ENCODE results near the gene ADGRD1. TPM values are rescaled to one million over a fixed set of nuclear protein-coding genes. Genes with fewer than 3 reads are reported as not detected.

ADGRD1 gene
- total RNA-seq, 1 donor from 2014 or later, result 35.8 TPM

GRCh38 chr12:131094831-131095805 lies 141.4 kb downstream of the ADGRD1 start:
- Histone ChIP-seq H3K4me1 (peaks cover 22% of the 10 kb centered on the region), H3K4me3 (no peak overlapping the region), H3K27me3 (no peaks in the 10 kb centered on the region), H3K27ac (peak overlapping the region; percentile 27), H3K9me3 (no peaks in the 10 kb centered on the region), H3K36me3 (no peaks in the 10 kb centered on the region)
- DNase-seq (ENCODE audit: extremely low spot score in 2 of 2), result no peak
- no peak for TF ChIP-seq POLR2AphosphoS5 (IDR thresholded peaks at IDR 0.05; ENCODE audit: insufficient read depth in 1 of 2, low read depth in 1 of 2)
- no peak for TF ChIP-seq POLR2A (IDR thresholded peaks at IDR 0.05)
- intact Hi-C loops (cut with DNase I), result no loop called here

- Histone ChIP-seq H3K9me3 (no peaks in the 10 kb centered on the region), H3K27me3 (no peaks in the 10 kb centered on the region), H3K36me3 (no peaks in the 10 kb centered on the region), H3K4me1 (peaks cover 22% of the 10 kb centered on the region), H3K4me3 (no peak overlapping the region), H3K27ac (peak overlapping the region; percentile 35)
- no peak for DNase-seq (ENCODE audit: extremely low spot score in 2 of 2)
- TF ChIP-seq POLR2A (IDR thresholded peaks at IDR 0.05) (no peak), POLR2AphosphoS5 (IDR thresholded peaks at IDR 0.05; ENCODE audit: insufficient read depth in 1 of 2, low read depth in 1 of 2) (no peak), CTCF (IDR thresholded peaks at IDR 0.05) (no peak)
- intact Hi-C loops (cut with DNase I), result no loop called here
Measured at GRCh38 chr12:131095826-131096680, 142.3 kb downstream of the ADGRD1 start.

DNA sequence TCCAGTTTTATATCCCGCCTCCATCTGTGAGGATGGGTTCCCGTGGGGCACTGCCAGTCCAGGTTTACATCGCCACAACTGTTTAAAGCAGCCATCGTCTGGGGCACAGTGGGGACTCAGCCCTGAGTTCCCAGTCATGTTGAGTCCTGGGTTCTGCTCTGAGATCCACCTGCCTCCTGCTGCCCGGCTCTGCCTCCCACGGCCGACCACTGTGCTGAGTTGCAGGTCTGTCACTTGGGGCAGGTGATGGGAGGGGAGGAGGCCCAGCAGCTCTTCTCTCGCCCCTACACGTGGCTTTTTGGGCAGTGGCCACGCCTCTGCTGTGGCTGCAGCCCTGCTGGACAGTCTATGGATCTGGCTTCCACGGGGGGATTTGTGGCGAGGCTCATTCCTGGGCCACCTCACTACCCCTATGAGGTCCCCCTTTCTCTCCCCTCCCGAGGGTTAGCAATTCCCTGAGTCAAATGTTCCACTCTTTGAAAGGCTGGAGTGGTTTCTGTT lies 143.0 kb downstream of the ADGRD1 start:
- no peaks in the 10 kb centered on the region for H3K27me3 ChIP-seq
- peaks cover 22% of the 10 kb centered on the region for H3K4me1 ChIP-seq
- H3K4me3 ChIP-seq, result no peak overlapping the region
- TF ChIP-seq CTCF (IDR thresholded peaks at IDR 0.05), result no peak
- no peak for TF ChIP-seq POLR2AphosphoS5 (IDR thresholded peaks at IDR 0.05; ENCODE audit: insufficient read depth in 1 of 2, low read depth in 1 of 2)
- no peak for TF ChIP-seq POLR2A (IDR thresholded peaks at IDR 0.05)
- H3K27ac ChIP-seq, result peak overlapping the region; percentile 35
- no peaks in the 10 kb centered on the region for H3K9me3 ChIP-seq
- H3K36me3 ChIP-seq, result no peaks in the 10 kb centered on the region
- intact Hi-C loops (cut with DNase I), result no loop called here
- DNase-seq (ENCODE audit: extremely low spot score in 2 of 2), result no peak

DNA sequence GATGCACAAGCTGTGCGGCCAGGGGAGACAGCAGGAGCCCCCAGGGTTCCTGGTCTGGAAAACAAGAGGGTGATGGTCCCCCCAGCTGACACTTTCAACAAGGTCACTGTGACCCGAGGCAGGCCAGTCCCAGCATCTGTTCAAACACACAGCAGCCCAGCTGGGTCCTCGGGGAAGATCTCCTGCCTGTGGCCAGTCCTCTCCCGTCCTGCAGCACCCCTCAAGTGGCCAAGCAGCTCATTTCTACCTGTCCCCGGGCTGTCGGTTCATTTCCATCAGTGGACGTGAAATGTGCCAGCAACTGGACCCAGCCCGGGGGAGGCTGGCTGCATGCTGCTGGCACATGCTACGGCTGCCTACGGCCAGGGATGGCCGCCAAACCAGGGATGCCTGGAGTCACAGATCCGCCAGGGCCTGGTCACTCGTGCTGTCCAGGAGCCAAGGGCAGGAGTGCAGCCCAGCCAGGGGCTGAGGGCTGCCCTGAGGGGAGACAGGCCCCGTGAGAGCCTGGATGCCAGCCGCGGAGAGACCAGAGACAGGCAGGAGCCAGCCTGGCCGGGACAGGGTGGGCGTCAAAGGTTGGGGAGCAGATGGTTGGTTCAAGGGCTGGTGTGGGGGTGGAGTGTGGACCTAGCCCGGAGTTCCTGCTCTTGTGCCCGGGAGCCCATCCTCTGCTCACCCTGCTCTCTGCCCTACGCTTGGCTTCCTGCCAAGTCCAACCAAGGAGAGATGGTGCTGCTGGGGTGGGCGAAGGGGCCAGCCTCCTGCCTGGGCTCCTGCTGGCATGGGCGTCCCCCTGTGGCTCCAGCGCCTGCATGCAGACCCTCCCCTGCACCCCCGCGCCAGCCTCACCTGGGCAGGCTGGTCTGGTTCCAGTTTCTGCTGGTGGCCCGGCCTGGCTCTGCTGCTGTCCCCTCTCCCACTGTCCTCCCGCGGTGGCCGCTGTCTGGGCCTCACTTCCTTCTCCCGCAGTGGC lies 143.8 kb downstream of the ADGRD1 start:
- H3K4me3 ChIP-seq, result no peak overlapping the region
- intact Hi-C loops (cut with DNase I), result no loop called here
- no peaks in the 10 kb centered on the region for H3K27me3 ChIP-seq
- no peak for TF ChIP-seq CTCF (IDR thresholded peaks at IDR 0.05)
- no peak for TF ChIP-seq POLR2AphosphoS5 (IDR thresholded peaks at IDR 0.05; ENCODE audit: insufficient read depth in 1 of 2, low read depth in 1 of 2)
- no peak for TF ChIP-seq POLR2A (IDR thresholded peaks at IDR 0.05)
- H3K9me3 ChIP-seq, result no peaks in the 10 kb centered on the region
- no peaks in the 10 kb centered on the region for H3K36me3 ChIP-seq
- DNase-seq (ENCODE audit: extremely low spot score in 2 of 2), result no peak
- peak overlapping the region; percentile 35 for H3K27ac ChIP-seq
- peaks cover 22% of the 10 kb centered on the region for H3K4me1 ChIP-seq

All from vagina (tissue), 2 donors.